Activated T-helper 17 cell treated with anti-CD3 and anti-CD28 coated beads, Interleukin-2, amount 50 U/mL, for 72 hours (primary cell): ENCODE measurements around the gene ST7. TPM values are rescaled to one million over a fixed set of nuclear protein-coding genes. Genes with fewer than 3 reads are reported as not detected.
A peak's percentile ranks its signal among the peaks of the same experiment; 100 is the strongest.
"Not testable (repeated sequence)": the region's sequence is repeated elsewhere in the genome, so short reads cannot be mapped to it uniquely, and the experiment has no call there.

Experiments
- ATAC-seq: fragments of 150-1000 bp; cut with Tn5 transposase; replicated peaks from 2 replicates; pipeline ENCODE4 v1.10.0; 2021; ENCODE audit warnings: mild to moderate bottlenecking, moderate library complexity
- H3K27ac Mint-ChIP-seq: one replicate; pipeline ENCODE4 v1.8.0; 2022; ENCODE audit warnings: mixed read lengths
- H3K27me3 Mint-ChIP-seq: one replicate; pipeline ENCODE4 v1.8.0; 2022; ENCODE audit warnings: mixed read lengths
- H3K36me3 Mint-ChIP-seq: one replicate; pipeline ENCODE4 v1.8.0; 2022; ENCODE audit warnings: low read depth, mild to moderate bottlenecking, mixed read lengths
- H3K4me1 Mint-ChIP-seq: one replicate; pipeline ENCODE4 v1.8.0; 2022; ENCODE audit warnings: mixed read lengths
- H3K4me3 Mint-ChIP-seq: one replicate; pipeline ENCODE4 v1.8.0; 2022; ENCODE audit warnings: mild to moderate bottlenecking, mixed read lengths
- H3K9me3 Mint-ChIP-seq: one replicate; pipeline ENCODE4 v1.8.0; 2022; ENCODE audit warnings: mixed read lengths
- total RNA-seq, 2 donors: library from RNA; stranded (reverse); gene quantifications; one replicate each; pipeline ENCODE4 v1.2.3, GENCODE V29; 2022

ST7 gene
- total RNA-seq, 2 donors from 2014 or later: 12.5 to 14.4 TPM

- no peak for ATAC-seq
- no peaks in the 10 kb centered on the region for H3K9me3 Mint-ChIP-seq
- H3K27ac Mint-ChIP-seq: no peak overlapping the region
- no peak overlapping the region for H3K4me3 Mint-ChIP-seq
- no peaks in the 10 kb centered on the region for H3K36me3 Mint-ChIP-seq
- H3K4me1 Mint-ChIP-seq: peaks cover 9% of the 10 kb centered on the region
- no peaks in the 10 kb centered on the region for H3K27me3 Mint-ChIP-seq
These were observed 63.7 kb downstream of the ST7 start for GRCh38 chr7:117017017-117017451.

GRCh38 chr7:117017702-117018266 is 64.5 kb downstream of the ST7 start:
- ATAC-seq: no peak
- H3K36me3 Mint-ChIP-seq: no peaks in the 10 kb centered on the region
- H3K9me3 Mint-ChIP-seq: no peaks in the 10 kb centered on the region
- H3K4me1 Mint-ChIP-seq: peaks cover 10% of the 10 kb centered on the region
- peaks cover 2% of the 10 kb centered on the region for H3K27me3 Mint-ChIP-seq
- H3K4me3 Mint-ChIP-seq: no peak overlapping the region
- no peak overlapping the region for H3K27ac Mint-ChIP-seq

GRCh38 chr7:117018713-117019112 is 65.4 kb downstream of the ST7 start:
- Mint-ChIP-seq H3K27ac (no peak overlapping the region), H3K9me3 (no peaks in the 10 kb centered on the region), H3K4me1 (peaks cover 18% of the 10 kb centered on the region), H3K36me3 (no peaks in the 10 kb centered on the region), H3K4me3 (no peak overlapping the region), H3K27me3 (peaks cover 4% of the 10 kb centered on the region)
- no peak for ATAC-seq

- ATAC-seq: no peak
- no peak overlapping the region for H3K4me3 Mint-ChIP-seq
- H3K4me1 Mint-ChIP-seq: peaks cover 18% of the 10 kb centered on the region
- H3K36me3 Mint-ChIP-seq: no peaks in the 10 kb centered on the region
- no peaks in the 10 kb centered on the region for H3K9me3 Mint-ChIP-seq
- peaks cover 4% of the 10 kb centered on the region for H3K27me3 Mint-ChIP-seq
- no peak overlapping the region for H3K27ac Mint-ChIP-seq
These were observed 66.0 kb downstream of the ST7 start for GRCh38 chr7:117019287-117019686.

GRCh38 chr7:117019786-117020590 is 66.7 kb downstream of the ST7 start:
- ATAC-seq: no peak
- H3K36me3 Mint-ChIP-seq: no peaks in the 10 kb centered on the region
- H3K4me1 Mint-ChIP-seq: peaks cover 18% of the 10 kb centered on the region
- H3K27ac Mint-ChIP-seq: no peak overlapping the region
- H3K4me3 Mint-ChIP-seq: no peak overlapping the region
- H3K9me3 Mint-ChIP-seq: no peaks in the 10 kb centered on the region
- H3K27me3 Mint-ChIP-seq: peaks cover 4% of the 10 kb centered on the region

GRCh38 chr7:117020591-117020973 is 67.3 kb downstream of the ST7 start:
- peaks cover 12% of the 10 kb centered on the region for H3K4me1 Mint-ChIP-seq
- peaks cover 4% of the 10 kb centered on the region for H3K27me3 Mint-ChIP-seq
- ATAC-seq: no peak
- no peaks in the 10 kb centered on the region for H3K9me3 Mint-ChIP-seq
- no peak overlapping the region for H3K27ac Mint-ChIP-seq
- no peaks in the 10 kb centered on the region for H3K36me3 Mint-ChIP-seq
- H3K4me3 Mint-ChIP-seq: no peak overlapping the region

- Mint-ChIP-seq H3K27me3 (peaks cover 4% of the 10 kb centered on the region), H3K4me3 (no peak overlapping the region), H3K4me1 (peaks cover 9% of the 10 kb centered on the region), H3K9me3 (no peaks in the 10 kb centered on the region), H3K36me3 (no peaks in the 10 kb centered on the region), H3K27ac (no peak overlapping the region)
- no peak for ATAC-seq
These were observed 68.1 kb downstream of the ST7 start for GRCh38 chr7:117021366-117021765.

- ATAC-seq: no peak
These were observed 68.7 kb downstream of the ST7 start for GRCh38 chr7:117021986-117022385.

GRCh38 chr7:117023325-117023854 is 70.1 kb downstream of the ST7 start:
- H3K4me1 Mint-ChIP-seq: peaks cover 9% of the 10 kb centered on the region
- H3K36me3 Mint-ChIP-seq: no peaks in the 10 kb centered on the region
- H3K27ac Mint-ChIP-seq: no peak overlapping the region
- no peak overlapping the region for H3K4me3 Mint-ChIP-seq
- ATAC-seq: peak; percentile 42
- H3K27me3 Mint-ChIP-seq: peaks cover 4% of the 10 kb centered on the region
- H3K9me3 Mint-ChIP-seq: no peaks in the 10 kb centered on the region

More at GRCh38 chr7:117021986-117022385, 68.7 kb downstream of the ST7 start:
- no peaks in the 10 kb centered on the region for H3K9me3 Mint-ChIP-seq
- peaks cover 9% of the 10 kb centered on the region for H3K4me1 Mint-ChIP-seq
- H3K27me3 Mint-ChIP-seq: peaks cover 4% of the 10 kb centered on the region
- H3K36me3 Mint-ChIP-seq: no peaks in the 10 kb centered on the region
- no peak overlapping the region for H3K27ac Mint-ChIP-seq
- H3K4me3 Mint-ChIP-seq: no peak overlapping the region

- Mint-ChIP-seq H3K4me1 (peaks cover 9% of the 10 kb centered on the region), H3K4me3 (no peak overlapping the region), H3K36me3 (no peaks in the 10 kb centered on the region), H3K27ac (no peak overlapping the region), H3K9me3 (no peaks in the 10 kb centered on the region), H3K27me3 (peaks cover 4% of the 10 kb centered on the region)
- peak; percentile 71 for ATAC-seq
These were observed 71.5 kb downstream of the ST7 start for GRCh38 chr7:117024811-117025210.

- Mint-ChIP-seq H3K4me3 (no peak overlapping the region), H3K4me1 (peaks cover 9% of the 10 kb centered on the region), H3K27ac (no peak overlapping the region), H3K9me3 (no peaks in the 10 kb centered on the region), H3K36me3 (no peaks in the 10 kb centered on the region), H3K27me3 (peaks cover 4% of the 10 kb centered on the region)
- ATAC-seq: no peak
These were observed 72.6 kb downstream of the ST7 start for GRCh38 chr7:117025891-117026290.

- H3K27me3 Mint-ChIP-seq, ATAC-seq, H3K4me3 Mint-ChIP-seq, H3K4me1 Mint-ChIP-seq, H3K27ac Mint-ChIP-seq, H3K9me3 Mint-ChIP-seq, H3K36me3 Mint-ChIP-seq: not testable (repeated sequence)
These were observed 77.0 kb downstream of the ST7 start for GRCh38 chr7:117030346-117030745.

GRCh38 chr7:117030793-117031192 is 77.5 kb downstream of the ST7 start:
- not testable (repeated sequence) for H3K9me3 Mint-ChIP-seq, H3K27me3 Mint-ChIP-seq, H3K27ac Mint-ChIP-seq, H3K4me3 Mint-ChIP-seq, H3K4me1 Mint-ChIP-seq, ATAC-seq, H3K36me3 Mint-ChIP-seq

GRCh38 chr7:117032810-117033209 is 79.5 kb downstream of the ST7 start:
- no peak overlapping the region for H3K4me3 Mint-ChIP-seq
- H3K9me3 Mint-ChIP-seq: no peaks in the 10 kb centered on the region
- no peaks in the 10 kb centered on the region for H3K4me1 Mint-ChIP-seq
- H3K27me3 Mint-ChIP-seq: no peaks in the 10 kb centered on the region
- ATAC-seq: no peak
- no peak overlapping the region for H3K27ac Mint-ChIP-seq
- H3K36me3 Mint-ChIP-seq: no peaks in the 10 kb centered on the region

GRCh38 chr7:117034851-117035464 is 81.7 kb downstream of the ST7 start:
- no peak for ATAC-seq
- Mint-ChIP-seq H3K27ac (no peak overlapping the region), H3K4me1 (no peaks in the 10 kb centered on the region), H3K27me3 (no peaks in the 10 kb centered on the region), H3K9me3 (no peaks in the 10 kb centered on the region), H3K36me3 (no peaks in the 10 kb centered on the region), H3K4me3 (no peak overlapping the region)
